HFF-Myc (cell line): Measurements from ENCODE around the gene CCDC167.

Source experiments
- DNase-seq: peaks from one replicate; pipeline ENCODE4 v3.0.0-alpha.2; 2011; ENCODE audit warnings: low read depth; ENCODE audit errors: extremely low read depth
- H3K4me3 ChIP-seq: replicated peaks from 2 replicates; pipeline ENCODE4 v1.5.1; 2011; ENCODE audit warnings: low read depth, mild to moderate bottlenecking, control low read depth, low read length
- TF ChIP-seq, protein P1 (sequence below): IDR thresholded peaks from 2 replicates; pipeline ENCODE4 v1.5.1; 2012; ENCODE audit warnings: mild to moderate bottlenecking, low read depth, low read length, control low read depth; ENCODE audit errors: missing control alignments

CCDC167 gene

DNA sequence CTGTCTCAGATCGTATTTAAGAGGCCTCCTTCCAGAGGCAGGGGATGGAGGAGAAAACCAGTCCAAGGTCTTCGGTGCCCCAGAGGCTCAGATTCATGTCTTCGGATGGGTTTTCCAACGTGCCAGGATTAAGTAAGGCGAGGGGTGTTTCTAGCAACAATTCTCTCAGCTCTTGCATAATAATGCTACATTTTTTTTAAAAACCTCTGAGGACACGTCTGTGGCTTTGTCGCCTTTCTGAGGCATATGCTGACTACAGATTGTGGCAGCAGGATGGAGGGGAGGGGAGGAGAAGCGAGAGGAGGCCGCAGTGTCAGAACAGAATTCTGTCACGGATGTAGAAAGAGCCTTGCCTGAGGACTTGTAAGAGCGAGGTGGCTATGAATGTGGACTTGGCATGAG lies 17.7 kb upstream of the CCDC167 start:
- no peak overlapping the region for H3K4me3 ChIP-seq
- DNase-seq: no peak
- TF ChIP-seq, protein P1, sequence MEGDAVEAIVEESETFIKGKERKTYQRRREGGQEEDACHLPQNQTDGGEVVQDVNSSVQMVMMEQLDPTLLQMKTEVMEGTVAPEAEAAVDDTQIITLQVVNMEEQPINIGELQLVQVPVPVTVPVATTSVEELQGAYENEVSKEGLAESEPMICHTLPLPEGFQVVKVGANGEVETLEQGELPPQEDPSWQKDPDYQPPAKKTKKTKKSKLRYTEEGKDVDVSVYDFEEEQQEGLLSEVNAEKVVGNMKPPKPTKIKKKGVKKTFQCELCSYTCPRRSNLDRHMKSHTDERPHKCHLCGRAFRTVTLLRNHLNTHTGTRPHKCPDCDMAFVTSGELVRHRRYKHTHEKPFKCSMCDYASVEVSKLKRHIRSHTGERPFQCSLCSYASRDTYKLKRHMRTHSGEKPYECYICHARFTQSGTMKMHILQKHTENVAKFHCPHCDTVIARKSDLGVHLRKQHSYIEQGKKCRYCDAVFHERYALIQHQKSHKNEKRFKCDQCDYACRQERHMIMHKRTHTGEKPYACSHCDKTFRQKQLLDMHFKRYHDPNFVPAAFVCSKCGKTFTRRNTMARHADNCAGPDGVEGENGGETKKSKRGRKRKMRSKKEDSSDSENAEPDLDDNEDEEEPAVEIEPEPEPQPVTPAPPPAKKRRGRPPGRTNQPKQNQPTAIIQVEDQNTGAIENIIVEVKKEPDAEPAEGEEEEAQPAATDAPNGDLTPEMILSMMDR: no peak

DNA sequence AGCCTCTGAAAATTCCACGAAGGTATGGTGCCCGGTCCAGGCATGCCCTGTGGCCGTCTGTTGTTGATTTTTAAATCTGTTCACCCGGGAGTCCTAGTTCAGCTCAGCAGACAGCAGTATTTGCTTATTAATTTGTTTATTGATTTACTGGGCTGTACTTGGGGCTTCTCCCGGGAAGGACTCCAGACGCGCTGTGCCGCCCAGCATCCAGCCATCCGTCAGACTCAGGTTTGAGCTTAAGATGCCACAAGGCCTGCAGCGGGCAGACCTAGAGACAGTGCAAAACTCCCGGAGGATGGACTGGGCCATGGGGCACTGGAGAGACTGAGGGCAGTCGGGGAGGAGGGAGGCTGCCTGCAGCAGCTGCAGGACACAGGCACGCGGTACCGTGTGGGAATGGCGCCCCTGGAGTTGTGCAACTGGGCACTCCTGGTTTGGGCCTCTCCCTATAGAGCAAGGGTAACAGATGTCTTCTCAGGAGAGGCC lies 17.3 kb upstream of the CCDC167 start:
- TF ChIP-seq, protein P1: no peak
- DNase-seq: no peak
- H3K4me3 ChIP-seq: no peak overlapping the region

DNA sequence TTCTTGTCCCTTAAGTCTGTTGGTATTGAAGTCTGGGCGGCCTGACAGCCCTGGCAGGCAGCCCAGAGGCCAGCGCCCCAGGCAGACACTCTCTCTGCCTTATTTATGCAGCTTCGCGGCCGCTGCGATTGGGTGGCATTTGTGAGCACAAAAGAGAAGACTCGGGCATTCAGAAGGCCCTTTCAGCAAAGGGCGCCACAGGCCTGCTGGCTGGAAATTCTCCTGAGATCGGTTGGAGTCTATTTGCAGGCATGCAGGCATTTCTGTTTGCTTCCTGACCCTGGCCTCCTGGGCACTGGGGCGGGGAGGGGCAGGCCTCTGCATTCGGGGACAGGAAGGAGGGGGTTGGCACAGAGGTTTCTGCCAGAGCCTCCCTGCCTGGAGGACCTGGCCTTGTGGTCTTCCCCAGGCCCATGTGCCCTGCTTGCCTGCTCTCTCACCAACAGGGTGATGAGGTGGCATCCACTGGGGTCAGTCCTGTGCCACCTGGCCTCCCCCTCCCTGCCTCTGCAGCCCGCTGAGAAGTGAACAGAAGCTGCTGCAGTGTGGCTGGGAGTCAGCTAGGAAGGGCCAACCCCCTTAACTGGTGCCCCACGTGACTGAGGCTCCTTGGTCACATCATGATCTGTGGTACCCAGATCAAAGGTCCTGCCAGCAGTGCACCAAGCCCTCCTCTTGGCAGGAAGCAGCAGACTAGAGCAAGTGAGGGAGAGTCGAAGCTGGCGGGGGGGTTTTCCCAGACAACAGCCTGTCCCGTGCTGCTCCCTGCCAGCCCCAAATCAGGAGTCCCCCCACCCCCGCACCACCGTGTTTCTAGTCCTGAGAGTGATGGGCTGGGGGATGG lies 16.6 kb upstream of the CCDC167 start:
- no peak overlapping the region for H3K4me3 ChIP-seq
- TF ChIP-seq, protein P1: no peak
- DNase-seq: no peak

DNA sequence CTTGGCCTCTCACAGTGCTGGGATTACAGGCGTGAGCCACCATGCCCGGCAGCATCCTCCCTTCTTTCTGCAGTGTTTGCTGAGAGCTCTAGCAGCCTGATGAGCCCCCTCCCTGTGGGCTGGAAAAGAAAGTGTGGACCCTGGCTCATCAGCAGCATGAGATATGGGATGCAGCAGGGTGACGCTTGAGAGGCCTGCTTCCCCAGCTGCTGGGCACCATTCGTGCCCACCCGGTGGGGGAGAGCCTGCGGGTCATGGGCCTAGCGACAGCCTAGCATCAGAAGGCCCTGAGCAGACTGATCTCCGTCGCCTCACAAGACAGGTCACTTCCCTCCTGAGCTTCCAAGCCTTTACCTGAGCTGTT lies 16.0 kb upstream of the CCDC167 start:
- DNase-seq: no peak
- TF ChIP-seq, protein P1: no peak
- H3K4me3 ChIP-seq: no peak overlapping the region

DNA sequence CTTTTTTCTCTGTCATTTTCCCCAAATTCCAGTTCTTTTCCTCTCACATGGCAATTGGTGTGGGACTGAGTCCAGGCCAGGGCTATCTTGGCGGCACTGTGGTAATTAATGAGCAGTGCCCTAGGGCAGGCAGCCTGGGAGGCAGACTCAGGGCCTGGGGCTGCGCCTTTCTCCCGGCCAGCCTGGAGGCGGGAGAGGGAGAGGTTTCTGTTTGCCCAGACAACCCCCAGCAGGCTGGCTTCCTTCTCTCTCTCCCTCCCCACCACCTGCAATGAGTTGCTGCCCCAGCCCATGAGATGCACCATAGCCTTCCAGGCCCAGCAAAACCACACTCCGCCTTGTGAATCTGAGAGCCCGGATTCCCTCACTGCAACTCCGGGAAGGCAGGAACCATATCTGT lies 15.1 kb upstream of the CCDC167 start:
- H3K4me3 ChIP-seq: no peak overlapping the region
- TF ChIP-seq, protein P1: no peak
- no peak for DNase-seq

DNA sequence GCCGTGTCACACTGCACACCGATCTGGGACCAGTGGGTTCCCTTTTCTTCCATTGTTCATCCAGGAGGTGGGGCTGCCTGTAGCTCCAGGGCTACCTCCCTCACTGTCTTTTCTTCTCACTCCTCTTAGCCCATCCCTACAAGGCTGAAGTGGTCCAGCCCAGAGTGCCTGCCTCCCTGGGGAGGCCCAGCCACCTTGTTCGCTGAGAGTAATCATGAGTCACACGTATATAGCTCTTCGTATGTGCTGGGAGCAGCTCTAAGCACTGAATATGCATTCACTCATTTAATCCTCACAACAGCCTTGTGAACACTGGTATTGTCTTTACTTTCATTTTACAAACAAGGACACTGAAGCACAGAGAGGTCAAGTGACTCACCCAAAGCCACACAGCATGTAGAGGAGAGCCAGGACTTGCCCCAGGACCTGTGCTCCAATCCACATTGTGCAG lies 14.7 kb upstream of the CCDC167 start:
- H3K4me3 ChIP-seq: no peak overlapping the region

More for the DNA sequence above, 14.7 kb upstream of the CCDC167 start:
- TF ChIP-seq, protein P1: no peak
- DNase-seq: no peak
